HG03432 (cell line): Measurements from ENCODE around the gene KCNG1.

Experiments used
- ATAC-seq: cut with Tn5 transposase; IDR thresholded peaks from one replicate; pipeline ENCODE4 v1.9.1; 2021; ENCODE audit warnings: mild to moderate bottlenecking, moderate library complexity; ENCODE audit not compliant: unreplicated experiment

KCNG1 gene

GRCh38 chr20:51036827-51037531 is 14.1 kb upstream of the KCNG1 start:
- ATAC-seq, result no peak

DNA sequence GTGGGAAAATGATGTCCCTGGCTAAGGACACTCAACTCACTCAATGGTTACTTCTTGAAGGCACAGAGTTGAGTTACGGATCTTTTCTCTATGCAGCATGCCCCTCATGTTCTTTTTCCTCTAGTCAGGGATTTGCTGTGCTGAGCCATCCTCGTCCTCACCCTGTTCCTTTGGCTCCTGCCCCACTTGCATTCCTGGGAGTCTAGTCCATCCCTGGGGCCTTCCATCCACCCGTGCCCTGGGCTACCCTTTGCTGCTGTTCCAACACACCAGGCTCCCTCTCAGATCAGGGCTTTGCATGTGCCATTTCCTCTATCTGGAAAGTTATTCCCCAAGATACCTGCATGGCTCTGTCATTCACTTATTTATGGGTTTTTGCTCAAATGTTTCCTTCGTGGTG is 13.3 kb upstream of the KCNG1 start:
- no peak for ATAC-seq

- no peak for ATAC-seq
Observed at GRCh38 chr20:51034988-51035656, 12.2 kb upstream of the KCNG1 start.

DNA sequence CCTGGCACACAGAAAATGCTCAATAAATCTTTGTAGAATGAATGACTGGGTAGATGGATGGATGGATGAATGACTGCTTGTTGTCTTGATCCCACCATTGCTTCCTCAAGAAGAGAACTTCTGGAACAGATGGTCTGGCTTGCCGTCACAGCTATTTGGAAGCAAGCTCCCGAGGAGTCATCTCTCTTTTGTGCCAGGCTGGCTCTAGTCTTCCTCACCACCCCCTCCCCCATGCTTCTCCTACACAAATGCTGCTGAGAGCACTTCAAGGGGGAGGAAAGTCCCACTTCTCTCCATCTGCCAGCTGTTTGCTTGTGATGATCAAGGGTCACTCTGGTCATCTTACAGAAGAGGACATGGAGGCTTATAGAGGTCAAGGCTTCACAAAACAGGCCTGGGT is 11.6 kb upstream of the KCNG1 start:
- ATAC-seq, result no peak

DNA sequence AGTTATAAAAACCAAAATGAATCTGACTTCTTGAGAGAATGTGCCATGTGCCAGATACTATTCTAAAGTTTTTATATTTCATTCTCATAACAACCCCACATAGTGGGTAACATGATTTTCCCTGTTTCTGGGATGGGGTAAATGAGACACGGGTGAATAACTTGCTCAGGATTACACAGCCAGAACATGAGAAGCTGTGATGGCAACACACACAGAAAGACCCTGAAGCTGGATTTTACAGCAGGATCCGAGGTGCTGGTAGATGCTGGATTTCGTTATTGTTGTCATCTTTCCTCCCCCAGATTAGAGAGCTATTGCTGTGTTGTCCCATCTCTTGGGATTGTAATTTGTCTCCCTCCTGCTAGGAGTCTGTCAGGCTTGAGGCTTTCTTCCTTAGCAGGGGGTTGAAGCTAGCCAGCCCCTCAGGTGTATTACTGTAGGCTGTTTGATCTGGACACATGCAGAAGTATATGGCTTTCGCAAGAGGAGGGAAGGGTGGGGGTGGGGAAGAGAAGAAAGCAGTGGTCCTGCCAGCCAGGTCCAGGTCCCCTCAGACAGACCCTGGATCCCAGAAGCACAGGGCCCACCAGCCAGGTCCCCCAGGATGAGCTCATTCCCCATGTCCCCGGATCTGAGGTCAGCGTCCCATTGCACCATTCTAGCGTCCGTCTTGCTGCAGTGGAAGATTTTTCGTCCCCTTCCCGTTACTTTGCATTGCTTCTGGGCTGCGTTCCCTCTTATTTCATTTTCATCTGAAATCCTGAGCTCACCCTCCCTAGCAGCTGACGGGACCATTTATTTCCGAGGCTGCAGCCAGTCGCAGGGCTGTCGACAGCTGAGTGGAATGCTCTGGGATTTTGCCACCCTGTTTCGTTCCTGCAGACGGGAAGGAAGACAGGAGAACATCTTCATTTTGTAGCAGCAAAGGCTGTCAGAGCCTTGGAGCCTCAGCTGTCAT is 7.3 kb upstream of the KCNG1 start:
- no peak for ATAC-seq

DNA sequence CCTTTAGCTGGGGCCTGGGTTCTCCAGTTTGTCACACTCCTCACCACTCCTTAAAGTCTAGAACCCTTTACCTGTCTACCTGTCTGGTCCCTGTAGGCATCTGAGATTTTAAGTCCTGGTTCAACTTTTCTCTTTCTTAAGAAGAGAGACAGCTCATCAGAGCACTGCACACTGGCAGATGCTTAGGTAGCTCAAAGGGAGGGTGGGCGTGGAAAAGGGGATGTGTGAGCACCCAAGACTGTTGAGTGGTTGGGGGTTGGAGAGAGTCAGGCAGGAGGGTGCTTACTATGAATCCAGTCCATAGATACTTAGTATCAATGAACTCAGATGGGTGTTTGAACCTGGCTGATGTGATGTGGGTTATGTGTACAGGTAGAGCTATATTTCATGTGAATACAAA is 6.6 kb upstream of the KCNG1 start:
- ATAC-seq, result no peak

GRCh38 chr20:51028616-51029212 is 5.8 kb upstream of the KCNG1 start:
- ATAC-seq, result no peak

- no peak for ATAC-seq
Observed at GRCh38 chr20:51027035-51027795, 4.3 kb upstream of the KCNG1 start.

DNA sequence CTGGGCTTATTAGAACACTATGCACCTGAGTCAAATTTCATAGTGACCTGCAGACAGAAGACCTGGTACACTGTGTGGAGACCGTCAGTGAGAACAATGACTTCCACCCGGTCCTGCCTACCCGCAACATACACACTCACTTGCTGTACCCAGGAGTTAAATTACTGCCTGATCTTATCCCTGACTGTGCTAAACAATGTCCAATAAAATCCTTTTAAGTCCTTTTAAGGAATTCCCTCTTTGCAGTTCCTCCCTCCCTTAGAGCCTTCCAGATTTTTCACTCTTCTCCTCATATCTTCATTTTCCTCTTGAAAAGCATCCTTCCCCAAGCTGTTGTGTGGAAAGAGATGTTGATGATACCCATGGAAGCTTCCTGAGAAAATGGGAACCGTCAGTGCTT is 3.4 kb upstream of the KCNG1 start:
- no peak for ATAC-seq

- ATAC-seq, result no peak
Observed at GRCh38 chr20:51024761-51025160, 1.9 kb upstream of the KCNG1 start.

DNA sequence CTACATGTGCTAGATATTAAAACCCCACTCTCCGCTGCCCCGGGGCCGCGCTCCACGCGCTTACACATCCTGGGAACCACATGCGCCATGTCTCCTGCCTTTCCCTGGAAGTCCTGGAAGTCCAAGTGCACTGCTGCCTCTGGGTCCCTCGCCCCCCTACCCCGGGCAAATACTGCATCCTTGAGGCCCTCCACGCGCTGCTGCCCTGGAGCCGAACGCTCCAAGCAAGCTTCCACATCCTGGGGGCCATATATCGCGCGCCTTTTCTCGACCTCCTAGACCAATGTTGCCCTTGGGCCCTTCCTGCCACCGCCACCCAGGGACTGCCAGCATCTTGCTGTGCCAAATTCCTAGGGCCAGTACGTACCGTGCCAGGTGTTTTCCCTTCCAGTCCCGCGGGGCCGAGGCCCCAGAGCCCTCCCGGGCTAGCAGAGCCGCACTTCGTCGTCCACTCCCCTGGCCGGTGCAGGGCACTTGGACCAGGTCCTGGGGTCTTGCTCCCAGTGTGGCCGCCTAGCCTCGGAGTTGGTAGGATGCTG is 779 bp upstream of the KCNG1 start:
- ATAC-seq, result no peak

DNA sequence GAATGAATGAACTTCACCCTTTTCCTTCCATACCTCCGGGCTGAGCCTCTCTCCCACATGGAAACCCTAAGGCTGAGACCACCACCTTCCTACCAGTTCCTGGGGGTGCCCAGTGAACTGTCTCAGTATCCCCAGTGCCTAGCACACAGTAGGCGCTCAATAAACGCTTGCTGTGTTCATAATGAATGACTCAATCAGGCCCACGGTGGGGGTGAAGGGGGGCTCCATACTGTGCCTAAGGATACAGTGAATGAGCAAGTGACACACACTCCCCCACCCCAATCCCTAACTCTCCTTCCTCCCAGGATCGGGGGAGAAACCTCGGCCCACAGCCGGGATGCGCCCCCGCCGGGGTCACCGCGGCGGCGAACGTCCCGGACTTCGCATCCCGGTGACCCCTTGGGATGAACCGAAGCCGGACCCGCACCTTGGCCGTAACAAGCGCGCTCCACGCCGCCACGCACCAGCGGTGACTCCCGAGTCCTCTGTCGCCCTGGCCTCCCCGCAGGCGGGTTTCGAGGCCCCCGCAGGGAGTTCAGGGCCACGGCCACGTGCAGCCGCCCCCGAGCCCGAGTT is 592 bp downstream of the KCNG1 start:
- ATAC-seq, result no peak

GRCh38 chr20:51021067-51022025 is 1.6 kb downstream of the KCNG1 start:
- ATAC-seq, result no peak

GRCh38 chr20:51020657-51021056 is 2.2 kb downstream of the KCNG1 start:
- ATAC-seq, result no peak

DNA sequence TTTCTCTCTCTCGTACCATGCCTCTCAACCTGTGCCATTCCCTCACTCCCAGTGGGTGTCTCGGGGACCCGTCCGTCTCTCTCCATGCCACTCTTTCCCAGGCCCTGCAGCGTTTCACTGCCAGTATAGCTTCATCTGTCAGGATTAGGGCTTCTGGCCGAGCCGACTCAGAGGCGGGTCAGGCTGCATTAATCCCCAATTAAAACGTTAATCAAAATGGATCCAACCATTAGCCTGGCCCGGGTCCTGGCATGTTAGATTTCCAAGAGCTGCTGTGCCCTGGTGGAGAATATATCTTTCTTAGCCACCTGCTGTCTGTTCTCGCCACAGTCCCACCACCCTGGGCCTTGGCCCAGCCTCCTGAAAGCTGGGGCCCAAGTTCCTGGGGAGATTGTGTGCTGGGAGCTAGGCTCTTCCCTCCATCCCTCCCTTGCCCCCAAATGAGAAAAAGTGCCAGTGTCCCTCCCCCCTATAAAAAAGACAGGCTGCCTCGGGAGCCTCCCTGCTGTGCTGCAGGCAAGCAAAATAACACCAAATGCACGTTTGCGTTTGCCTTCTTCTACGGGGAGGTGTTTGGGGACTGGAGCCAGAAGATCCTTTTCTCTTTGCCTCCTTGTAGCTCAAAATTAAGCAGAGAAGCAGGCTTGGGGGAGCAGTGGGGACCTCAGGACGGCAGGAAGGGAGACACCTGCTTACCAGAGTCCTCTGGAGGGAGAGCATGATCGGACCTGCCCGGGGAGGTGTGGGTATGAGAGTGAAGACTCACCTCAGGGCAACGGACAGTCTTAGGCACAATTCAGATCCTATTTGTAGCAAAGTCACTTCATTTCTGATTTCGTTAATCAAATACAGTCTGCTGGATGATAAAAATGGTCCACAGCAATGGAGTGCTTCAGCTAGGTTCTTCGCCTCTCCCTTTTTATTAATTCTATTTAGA is 3.0 kb downstream of the KCNG1 start:
- ATAC-seq, result no peak

DNA sequence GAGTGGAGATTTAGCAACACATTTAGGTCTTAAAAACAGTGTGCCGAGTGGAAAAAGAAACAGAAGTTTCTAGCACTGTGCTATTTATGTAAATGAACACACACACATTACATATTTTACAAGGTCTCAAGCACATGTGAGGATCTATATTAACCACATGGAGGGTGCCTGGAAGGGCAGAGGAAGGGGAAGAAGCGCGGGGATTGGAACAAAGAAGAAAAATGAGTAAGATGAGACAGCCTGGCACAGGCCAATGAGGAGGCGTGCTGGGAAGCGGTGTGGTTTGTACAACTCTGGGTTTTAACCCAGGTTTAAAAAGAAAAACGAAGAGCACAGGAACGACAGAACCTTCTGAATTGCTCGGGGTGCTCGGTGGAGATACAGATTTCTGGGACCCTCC is 5.7 kb downstream of the KCNG1 start:
- no peak for ATAC-seq

DNA sequence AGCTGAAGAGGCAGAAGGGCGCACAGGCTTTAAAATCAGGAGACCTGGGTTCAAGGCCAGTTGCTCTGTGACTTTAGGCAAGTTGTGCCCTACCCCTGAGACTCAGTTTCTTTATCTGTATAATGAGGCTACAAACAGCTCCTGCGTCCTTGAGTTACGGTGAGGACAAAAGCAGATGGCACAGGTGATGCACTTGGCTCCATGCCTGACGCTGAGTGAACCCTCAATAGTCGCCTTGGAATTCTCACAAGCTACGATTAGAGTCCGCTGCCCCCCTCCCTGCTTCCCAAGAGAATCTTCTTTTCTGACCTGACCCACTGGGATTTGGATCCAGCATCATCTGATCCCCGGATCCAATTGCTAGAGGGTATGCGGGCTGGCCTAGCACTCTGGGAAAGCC is 6.4 kb downstream of the KCNG1 start:
- ATAC-seq, result no peak
